A673 (cell line): ENCODE measurements around the gene CCBE1. TPM values are rescaled to one million over a fixed set of nuclear protein-coding genes. Genes with fewer than 3 reads are reported as not detected.

Experiments
- BruUV-seq: library from RNA; stranded (reverse); fragments of 400-500 nt; replicated peaks from 2 replicates; lab custom pipeline; 2021; lab: Mats Ljungman, UMichigan
- CTCF ChIA-PET: fragments of 300-600 bp; sonication (Branson Sonifier 250); formaldehyde crosslinking; loops from one replicate; lab custom pipeline; 2022; ENCODE audit warnings: antibody characterized with exemption; lab: Charles Lee
- POLR2A ChIA-PET: fragments of 300-600 bp; sonication (Branson Sonifier 250); formaldehyde crosslinking; loops from one replicate; lab custom pipeline; 2022; ENCODE audit warnings: antibody characterized with exemption; ENCODE audit not compliant: low non-redundant PET; lab: Charles Lee
- DNase-seq: peaks from one replicate; pipeline ENCODE4 v3.0.0-alpha.2; 2015; ENCODE audit warnings: low spot score
- H3K27ac ChIP-seq: fragments of 200-600 bp; sonication (generic); 2 replicates; pipeline ENCODE4 v1.5.1; 2016; ENCODE audit warnings: mixed run types, low read depth, mild to moderate bottlenecking, mixed read lengths, antibody characterized with exemption, low read length; ENCODE audit not compliant: poor library complexity, severe bottlenecking
- H3K27me3 ChIP-seq: fragments of 200-600 bp; sonication (generic); replicated peaks from 2 replicates; pipeline ENCODE4 v1.6.1; 2017; ENCODE audit warnings: mixed run types, low read depth, mild to moderate bottlenecking, mixed read lengths, antibody characterized with exemption, low read length; ENCODE audit not compliant: insufficient read depth, poor library complexity
- H3K36me3 ChIP-seq: fragments of 200-600 bp; sonication (generic); 2 replicates; pipeline ENCODE4 v1.6.1; 2016; ENCODE audit warnings: mixed run types, mild to moderate bottlenecking, mixed read lengths, antibody characterized with exemption, low read length; ENCODE audit not compliant: insufficient read depth, poor library complexity, severe bottlenecking
- H3K4me1 ChIP-seq: fragments of 200-600 bp; sonication (generic); 2 replicates; pipeline ENCODE4 v1.6.1; 2017; ENCODE audit warnings: mixed run types, mild to moderate bottlenecking, mixed read lengths, antibody characterized with exemption, low read length; ENCODE audit not compliant: insufficient read depth, poor library complexity, severe bottlenecking
- H3K4me3 ChIP-seq: fragments of 200-600 bp; sonication (generic); 2 replicates; pipeline ENCODE4 v1.5.1; 2016; ENCODE audit warnings: low read depth, mixed run types, mild to moderate bottlenecking, mixed read lengths, low read length; ENCODE audit not compliant: poor library complexity, severe bottlenecking
- H3K9me3 ChIP-seq: fragments of 200-600 bp; sonication (generic); 2 replicates; pipeline ENCODE4 v1.6.1; 2016; ENCODE audit warnings: mixed run types, low read depth, mild to moderate bottlenecking, mixed read lengths, antibody characterized with exemption, low read length; ENCODE audit not compliant: poor library complexity, severe bottlenecking
- EZH2 ChIP-seq: fragments of 200-600 bp; sonication (generic); IDR thresholded peaks from 2 replicates; pipeline ENCODE4 v1.6.1; 2017; ENCODE audit warnings: borderline replicate concordance, low read depth, mild to moderate bottlenecking, mixed read lengths, antibody characterized with exemption, low read length; ENCODE audit not compliant: poor library complexity, severe bottlenecking
- intact Hi-C: fragments of 100-400 bp; cut with micrococcal nuclease; formaldehyde crosslinking; loops from one replicate; pipeline ENCODE4 v1.10.0; 2022; ENCODE audit not compliant: unreplicated experiment
- total RNA-seq: library from RNA; stranded (reverse); gene quantifications from 2 replicates; pipeline ENCODE4 v1.2.3, GENCODE V29; 2021
- TF ChIP-seq, protein P1 (sequence below): fragments of 300-800, 200-600 bp; sonication (generic); conservative IDR thresholded peaks from 2 replicates; pipeline ENCODE4 v1.5.1; 2017; ENCODE audit warnings: low read depth, mild to moderate bottlenecking, antibody characterized with exemption, low read length, moderate library complexity, mixed read lengths

CCBE1 gene
- total RNA-seq, 1 experiment from 2014 or later: not detected

DNA sequence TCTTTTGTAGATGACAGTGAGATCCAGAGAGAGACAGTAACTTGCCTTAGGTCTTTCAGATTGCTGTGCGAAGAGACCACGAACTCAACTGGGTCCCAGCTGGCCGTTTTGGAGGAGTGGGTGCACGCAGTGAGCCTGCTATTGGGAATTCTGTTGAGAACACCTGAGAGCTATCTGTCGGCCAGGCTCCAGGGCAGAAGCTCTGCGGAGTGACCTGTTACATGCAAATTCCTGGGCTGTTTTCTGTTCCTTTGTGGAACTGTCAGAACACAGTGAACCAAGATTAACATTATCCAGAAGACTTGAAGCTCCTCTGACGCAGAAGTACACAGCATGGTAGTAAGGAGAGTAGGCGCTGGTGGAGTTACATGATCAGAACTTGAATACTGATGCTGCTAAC is 238.6 kb downstream of the CCBE1 start:
- H3K27me3 ChIP-seq: no peaks in the 10 kb centered on the region
- H3K27ac ChIP-seq: no peak overlapping the region
- no TSS peak for BruUV-seq
- no peak for DNase-seq
- ChIA-PET POLR2A (interaction anchor here (0.7 kb wide), 1 partner anchor 56 kb away, joined by 3 read pairs; no protein-coding TSS in a partner anchor), CTCF (interaction anchor here (3.4 kb wide), 1 partner anchor 365 kb away, joined by 31 read pairs; no protein-coding TSS in a partner anchor)
- intact Hi-C loops: no loop called here
- H3K9me3 ChIP-seq: no peaks in the 10 kb centered on the region
- no peaks in the 10 kb centered on the region for H3K36me3 ChIP-seq
- TF ChIP-seq EZH2: no peak
- TF ChIP-seq, protein P1, sequence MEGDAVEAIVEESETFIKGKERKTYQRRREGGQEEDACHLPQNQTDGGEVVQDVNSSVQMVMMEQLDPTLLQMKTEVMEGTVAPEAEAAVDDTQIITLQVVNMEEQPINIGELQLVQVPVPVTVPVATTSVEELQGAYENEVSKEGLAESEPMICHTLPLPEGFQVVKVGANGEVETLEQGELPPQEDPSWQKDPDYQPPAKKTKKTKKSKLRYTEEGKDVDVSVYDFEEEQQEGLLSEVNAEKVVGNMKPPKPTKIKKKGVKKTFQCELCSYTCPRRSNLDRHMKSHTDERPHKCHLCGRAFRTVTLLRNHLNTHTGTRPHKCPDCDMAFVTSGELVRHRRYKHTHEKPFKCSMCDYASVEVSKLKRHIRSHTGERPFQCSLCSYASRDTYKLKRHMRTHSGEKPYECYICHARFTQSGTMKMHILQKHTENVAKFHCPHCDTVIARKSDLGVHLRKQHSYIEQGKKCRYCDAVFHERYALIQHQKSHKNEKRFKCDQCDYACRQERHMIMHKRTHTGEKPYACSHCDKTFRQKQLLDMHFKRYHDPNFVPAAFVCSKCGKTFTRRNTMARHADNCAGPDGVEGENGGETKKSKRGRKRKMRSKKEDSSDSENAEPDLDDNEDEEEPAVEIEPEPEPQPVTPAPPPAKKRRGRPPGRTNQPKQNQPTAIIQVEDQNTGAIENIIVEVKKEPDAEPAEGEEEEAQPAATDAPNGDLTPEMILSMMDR: no peak
- no peak overlapping the region for H3K4me3 ChIP-seq
- peaks cover 5% of the 10 kb centered on the region for H3K4me1 ChIP-seq

DNA sequence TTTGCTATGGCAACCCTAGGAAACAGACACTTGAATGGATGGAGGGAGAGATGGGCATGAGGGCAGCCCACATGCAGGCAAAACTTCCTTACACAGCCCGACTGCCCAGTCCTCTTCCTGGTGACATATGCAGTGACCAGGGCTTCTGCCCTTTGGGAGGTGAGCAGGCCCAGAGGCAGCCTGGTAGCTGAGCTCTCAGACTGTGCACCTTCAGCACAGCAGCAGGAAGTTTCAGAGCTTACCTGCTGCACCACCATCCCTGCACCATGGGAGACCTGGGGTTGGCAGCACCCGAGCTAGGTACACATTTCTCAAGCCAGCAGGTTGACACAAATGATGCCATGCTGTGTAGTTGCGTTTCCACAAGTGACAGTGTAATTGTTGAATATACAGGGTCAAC is 240.6 kb downstream of the CCBE1 start:
- H3K36me3 ChIP-seq: no peaks in the 10 kb centered on the region
- POLR2A ChIA-PET: no interaction called here
- no peak overlapping the region for H3K4me3 ChIP-seq
- CTCF ChIA-PET: no interaction called here
- no peak for DNase-seq
- no TSS peak for BruUV-seq
- H3K27me3 ChIP-seq: no peaks in the 10 kb centered on the region
- TF ChIP-seq, protein P1: no peak
- TF ChIP-seq EZH2: no peak
- peaks cover 5% of the 10 kb centered on the region for H3K4me1 ChIP-seq
- H3K9me3 ChIP-seq: no peaks in the 10 kb centered on the region
- intact Hi-C loops: no loop called here
- H3K27ac ChIP-seq: no peak overlapping the region

DNA sequence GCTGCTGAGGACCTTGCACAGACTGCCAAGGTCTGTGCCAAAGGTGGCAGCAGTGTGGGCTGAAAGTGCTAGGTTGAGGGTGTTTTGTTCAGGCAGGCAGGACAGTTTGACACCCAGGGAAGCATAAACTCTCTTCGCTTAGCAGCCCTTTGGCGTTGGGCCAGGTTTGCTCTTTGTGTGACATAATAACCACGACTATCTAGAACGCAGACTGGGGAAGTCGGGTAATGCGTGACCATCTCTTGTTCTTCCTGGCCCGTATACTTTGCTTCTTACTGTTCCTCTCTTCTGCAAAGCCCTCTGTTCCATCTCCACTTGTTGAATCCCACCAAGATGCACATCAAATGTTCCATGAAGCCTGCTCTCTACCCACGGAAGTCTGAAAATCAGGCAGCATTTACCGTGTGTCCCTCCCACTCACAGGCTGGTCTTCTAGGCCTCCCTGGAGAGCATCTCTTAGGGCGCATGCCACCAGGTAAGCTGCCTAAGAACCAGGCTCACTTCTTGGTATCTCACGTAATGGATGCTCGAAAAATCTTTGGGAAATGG is 241.4 kb downstream of the CCBE1 start:
- CTCF ChIA-PET: no interaction called here

More for the DNA sequence above, 241.4 kb downstream of the CCBE1 start:
- no peaks in the 10 kb centered on the region for H3K27me3 ChIP-seq
- no peak overlapping the region for H3K27ac ChIP-seq
- no peaks in the 10 kb centered on the region for H3K36me3 ChIP-seq
- TF ChIP-seq, protein P1: no peak
- TF ChIP-seq EZH2: no peak
- intact Hi-C loops: no loop called here
- H3K9me3 ChIP-seq: no peaks in the 10 kb centered on the region
- peaks cover 5% of the 10 kb centered on the region for H3K4me1 ChIP-seq
- POLR2A ChIA-PET: no interaction called here
- no peak overlapping the region for H3K4me3 ChIP-seq
- peak; percentile 55 for DNase-seq
- no TSS peak for BruUV-seq
